ENCODE data around the gene ZC3HAV1.
"Not testable (repeated sequence)": the region's sequence is repeated elsewhere in the genome, so short reads cannot be mapped to it uniquely, and the experiment has no call there.

Gene ZC3HAV1

DNA sequence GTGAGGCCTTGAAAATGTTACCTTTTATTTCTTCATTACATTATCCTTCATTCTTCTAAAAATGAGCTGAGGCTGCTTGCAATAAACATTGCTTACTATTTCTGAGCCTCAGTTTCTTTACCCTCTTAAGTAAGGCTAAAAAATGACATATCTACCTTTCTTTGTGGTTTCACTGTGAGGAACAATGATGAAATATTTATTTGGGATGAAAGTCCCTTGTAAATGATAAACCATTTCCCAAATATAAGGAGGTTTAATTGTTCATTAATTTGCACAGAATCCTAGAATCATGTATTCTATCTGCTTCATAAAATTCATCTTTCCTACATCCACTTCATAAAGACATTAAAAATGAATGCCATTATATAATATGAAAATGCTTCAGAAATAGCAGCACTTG is 27.9 kb downstream of the ZC3HAV1 start:
- no peak for DNase-seq

DNA sequence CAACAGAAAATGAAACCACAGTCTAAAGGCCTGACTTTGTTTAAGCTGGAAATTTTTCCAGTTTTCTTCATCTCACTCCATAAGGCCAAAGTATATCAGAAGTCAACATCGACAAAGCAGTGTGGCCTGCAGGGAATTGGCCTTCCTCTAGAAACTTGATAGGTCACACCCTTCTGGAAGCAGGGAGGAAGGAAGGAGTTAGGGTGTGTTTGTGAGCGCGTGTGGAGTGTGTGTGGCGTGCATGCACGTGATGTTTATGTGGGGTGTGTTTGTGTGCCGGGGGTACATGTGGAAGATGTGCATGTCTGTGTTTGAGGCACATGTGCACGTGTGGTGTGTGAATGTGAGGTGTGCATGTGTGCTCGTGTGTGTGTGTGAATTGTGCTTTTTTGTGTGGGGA is 28.6 kb downstream of the ZC3HAV1 start:
- DNase-seq: no peak

DNA sequence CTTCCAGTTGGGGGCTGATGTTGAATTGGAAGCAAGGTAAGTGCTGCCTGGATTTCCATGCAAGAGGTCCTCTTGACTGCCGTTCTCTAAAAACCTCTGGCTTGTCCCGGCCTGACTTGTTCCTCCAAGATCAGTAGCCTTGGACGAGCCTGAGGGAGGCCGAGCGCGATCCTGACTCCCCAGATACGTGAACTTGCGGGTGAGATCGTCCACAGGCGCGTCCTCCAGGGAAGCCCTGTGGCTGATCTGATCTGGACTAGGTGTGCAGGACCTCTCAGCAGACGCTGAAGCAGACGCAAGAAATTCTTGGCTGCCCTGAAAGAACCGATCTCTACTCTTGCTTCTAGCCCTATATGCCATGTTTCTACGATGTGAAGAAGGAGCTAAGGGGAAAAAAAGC is 29.7 kb downstream of the ZC3HAV1 start:
- no peak for DNase-seq

DNA sequence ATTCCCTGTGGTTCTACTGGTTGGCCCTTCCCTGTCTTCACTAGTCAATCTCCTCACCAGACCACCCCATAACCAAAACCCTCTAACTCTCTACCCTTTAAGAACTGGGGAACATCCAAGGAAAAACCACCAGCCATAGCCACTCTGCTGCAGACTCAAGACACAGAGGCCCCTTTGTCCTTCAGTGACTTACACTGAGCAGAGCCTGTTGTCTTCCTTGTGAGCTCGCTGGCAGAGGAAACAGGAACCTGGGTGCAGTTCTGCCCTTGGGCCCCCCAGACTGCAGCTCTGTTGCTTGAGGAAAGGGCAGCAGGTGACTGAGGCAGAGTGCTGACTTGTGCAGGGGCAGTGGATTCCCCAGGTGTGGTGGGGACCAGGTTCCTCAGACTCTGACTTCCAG is 30.6 kb downstream of the ZC3HAV1 start:
- DNase-seq: no peak

DNA sequence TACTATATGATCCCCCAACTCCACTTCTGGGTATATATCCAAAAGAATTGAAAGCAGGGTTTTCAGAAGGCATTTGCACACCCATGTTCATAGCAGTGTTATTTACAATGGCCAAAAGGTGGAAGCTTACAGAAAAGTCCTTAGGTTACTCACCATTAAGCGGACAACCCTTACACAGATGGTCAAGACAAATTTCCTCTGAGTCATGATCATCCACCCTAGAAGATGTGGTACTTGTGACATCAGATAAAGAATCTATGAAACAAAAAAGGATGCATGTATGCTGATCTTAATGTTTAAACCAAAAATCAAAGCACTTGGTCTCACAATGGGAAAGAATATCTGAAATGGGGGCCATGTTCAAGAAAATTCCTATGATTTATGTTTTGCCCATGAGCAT is 31.1 kb downstream of the ZC3HAV1 start:
- no peak for DNase-seq

DNA sequence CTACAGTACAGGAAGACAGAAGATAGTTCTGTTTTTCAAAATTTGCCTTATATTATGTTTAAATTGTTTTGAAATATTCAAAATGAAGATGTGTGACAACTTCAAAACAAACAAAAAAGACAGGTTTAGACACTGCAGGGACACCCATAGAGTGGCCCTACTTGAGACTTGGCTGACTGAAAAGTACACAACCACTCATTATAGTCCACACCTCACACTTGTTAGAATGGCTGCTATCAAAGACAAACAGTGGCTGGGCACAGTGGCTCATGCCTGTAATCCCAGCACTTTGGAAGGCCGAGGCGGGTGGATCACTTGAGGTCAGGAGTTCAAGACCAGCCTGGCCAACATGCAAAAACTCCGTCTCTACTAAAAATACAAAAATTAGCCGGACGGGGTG is 31.8 kb downstream of the ZC3HAV1 start:
- DNase-seq: not testable (repeated sequence)

DNA sequence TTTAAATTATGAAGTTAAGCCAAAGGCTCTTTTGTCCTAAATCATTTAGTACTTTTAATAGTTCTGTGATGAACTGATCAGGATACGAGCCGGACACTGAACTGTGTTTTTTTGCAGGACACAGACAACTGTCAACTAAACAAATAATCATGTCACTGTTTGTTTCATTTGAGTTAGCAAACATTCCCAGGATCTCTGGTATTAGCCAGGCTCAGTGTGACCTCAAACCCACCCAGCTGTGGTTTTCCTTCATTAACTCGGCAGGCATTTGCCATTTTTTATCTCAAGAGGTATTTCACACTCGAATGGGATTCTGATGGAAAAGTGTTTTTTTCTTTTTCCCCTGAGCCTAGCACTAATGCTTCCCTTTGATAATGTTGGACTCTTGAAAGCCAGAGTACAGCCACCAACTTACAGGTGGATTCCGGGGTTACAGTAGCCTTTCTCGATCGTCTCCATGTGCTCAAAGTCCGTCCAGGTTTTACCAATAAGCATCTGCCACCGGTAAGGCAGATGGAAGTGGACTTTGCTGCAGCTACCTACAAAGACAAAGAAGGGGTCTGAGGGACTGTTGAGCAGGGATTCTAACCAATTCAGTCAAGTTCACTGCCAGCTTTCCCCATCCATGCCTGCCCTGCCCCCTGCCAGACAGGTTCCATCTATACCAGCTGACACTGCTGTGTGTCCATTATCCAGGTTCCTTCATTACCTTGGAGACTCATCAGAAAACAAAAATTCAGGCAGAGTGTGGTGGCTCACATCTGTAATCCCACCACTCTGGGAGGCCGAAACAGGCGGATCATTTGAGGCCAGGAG is 33.4 kb downstream of the ZC3HAV1 start:
- no peak for DNase-seq

DNA sequence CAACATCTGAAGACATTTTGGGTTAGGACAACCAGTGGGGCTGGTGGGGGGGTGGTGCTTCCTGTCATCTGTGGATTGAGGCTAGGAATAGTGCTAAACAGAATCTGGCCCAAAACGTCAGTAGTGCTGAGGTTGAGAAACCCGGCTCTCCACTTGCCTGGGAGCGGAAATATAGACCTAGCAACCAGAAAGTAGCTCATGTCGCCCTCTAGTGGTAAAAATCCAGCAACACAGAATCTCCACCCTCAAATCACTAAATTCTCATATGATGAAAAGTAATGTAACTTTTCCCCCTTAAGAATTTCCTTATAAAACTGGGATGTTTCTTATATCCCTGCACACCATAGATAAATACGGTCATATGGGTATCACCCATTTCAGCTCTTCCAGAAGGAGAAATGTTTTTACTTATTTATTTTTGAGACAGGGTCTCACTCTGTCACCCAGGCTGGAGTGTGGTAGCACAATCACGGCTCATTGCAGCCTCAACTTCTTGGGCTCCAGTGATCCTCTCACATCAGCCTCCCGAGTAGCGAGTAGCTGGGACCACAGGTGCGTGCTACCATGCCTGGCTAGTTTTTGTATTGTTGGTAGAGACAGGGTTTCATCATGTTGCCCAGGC is 34.4 kb downstream of the ZC3HAV1 start:
- peak; percentile 14 for DNase-seq

DNA sequence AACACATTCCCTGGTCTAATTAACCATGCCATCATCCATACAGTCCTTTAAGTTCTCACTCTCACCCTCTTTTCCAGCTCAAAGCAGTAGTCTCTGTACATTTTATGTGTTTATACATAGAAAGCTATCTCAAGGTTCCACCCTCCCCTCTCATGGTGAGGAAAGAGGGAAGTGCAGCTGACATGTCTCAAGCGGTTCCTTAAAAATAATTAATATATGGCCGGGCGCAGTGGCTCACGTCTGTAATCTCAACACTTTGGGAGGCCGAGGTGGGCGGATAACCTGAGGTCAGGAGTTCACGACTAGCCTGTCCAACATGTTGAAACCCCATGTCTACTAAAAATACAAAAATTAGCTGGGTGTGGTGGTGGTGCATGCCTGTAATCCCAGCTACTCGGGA is 36.7 kb downstream of the ZC3HAV1 start:
- DNase-seq: no peak

DNA sequence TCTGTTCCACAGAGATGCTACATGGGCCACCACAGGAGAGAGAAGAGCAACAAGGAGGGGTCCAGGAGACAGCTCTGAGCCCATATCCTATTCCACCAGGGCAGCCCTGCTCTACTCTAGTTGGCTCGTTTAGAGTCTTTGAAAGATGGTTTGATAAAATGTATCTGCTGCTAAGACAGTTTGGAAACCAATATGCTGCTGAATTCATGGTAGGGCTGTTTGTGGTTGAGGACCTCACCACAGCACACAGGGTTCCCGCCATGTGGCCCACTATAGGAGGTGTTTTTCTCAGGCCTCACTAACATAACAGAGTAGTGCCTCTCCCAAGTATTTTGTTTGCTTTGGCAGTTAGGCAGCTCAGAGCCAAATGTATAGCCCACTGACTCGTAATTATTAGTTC is 37.8 kb downstream of the ZC3HAV1 start:
- DNase-seq: no peak

DNA sequence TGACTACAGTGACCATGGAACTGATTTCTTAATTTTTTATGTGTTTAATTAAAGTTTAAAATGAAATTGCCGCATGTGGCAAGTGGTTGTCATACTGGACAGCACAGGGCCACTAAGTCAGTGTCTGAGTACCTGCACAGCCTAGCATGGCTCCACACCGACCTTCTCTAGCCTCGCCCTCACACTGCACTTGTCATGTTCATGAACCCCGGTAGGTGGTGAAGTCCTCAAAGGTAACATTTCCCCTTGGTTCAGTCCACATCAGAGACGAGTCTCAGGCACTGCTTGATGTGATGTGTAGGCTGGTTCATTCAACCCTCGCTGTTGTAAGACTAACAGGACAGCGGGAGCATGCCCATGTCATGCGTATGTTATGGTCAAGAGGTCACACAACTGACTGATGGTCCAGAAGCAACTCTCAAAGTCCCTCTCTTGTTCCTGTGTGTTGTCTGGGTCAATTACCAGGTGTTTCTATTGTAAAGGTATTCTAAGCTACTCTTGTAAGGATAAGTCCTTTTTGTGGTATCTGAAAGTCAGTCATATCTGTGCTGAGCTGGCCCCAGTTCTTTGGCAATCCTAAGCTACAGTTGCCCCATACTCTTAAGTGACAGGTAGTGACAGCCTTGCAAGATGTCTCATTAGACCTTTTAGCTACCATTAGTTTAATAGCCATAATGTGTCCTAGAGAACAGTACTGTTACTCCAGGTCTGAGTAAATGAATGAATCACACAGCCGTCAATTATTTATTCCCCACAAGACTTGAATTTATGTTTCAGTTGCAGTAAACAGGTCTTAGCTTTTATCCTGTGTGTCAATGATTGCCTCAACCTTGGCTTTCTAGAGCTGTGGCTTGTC is 40.7 kb downstream of the ZC3HAV1 start:
- DNase-seq: no peak

DNA sequence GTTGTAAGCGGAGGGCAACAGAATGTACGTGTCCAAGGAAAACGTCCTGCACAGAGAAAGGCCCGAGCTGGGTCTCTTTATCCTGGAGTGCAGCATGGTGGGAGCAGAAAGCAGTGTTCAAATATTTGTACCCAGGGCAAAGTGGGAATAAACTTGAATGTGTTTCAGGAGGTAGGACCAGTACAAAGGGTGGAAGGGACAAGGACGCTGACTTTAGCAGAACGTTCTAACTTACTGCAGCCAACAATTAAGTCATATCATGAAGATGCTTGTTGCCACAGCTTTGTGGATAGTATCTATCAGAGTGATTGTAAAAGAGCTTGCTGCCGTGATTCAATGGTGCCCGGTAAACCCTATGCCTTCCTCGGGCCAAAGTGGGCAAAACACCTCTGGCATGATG is 43.2 kb downstream of the ZC3HAV1 start:
- no peak for DNase-seq

DNA sequence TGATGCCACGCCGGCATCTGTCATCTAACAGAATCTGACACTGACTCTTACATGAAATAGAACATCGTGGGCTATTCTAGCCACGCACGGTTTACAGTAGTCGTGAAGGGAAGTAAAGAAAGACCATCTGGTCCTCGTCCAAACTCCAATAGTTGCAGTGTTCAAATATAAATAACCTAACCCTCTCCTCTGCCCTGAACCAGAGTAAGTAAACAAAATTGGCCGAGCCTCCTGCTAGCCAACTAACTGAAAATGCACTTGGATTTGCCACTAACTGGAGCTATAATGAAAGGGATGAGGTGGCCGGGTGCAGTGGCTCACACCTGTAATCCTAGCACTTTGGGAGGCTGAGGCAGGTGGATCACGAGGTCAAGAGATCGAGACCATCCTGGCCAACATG is 44.2 kb downstream of the ZC3HAV1 start:
- no peak for DNase-seq

DNA sequence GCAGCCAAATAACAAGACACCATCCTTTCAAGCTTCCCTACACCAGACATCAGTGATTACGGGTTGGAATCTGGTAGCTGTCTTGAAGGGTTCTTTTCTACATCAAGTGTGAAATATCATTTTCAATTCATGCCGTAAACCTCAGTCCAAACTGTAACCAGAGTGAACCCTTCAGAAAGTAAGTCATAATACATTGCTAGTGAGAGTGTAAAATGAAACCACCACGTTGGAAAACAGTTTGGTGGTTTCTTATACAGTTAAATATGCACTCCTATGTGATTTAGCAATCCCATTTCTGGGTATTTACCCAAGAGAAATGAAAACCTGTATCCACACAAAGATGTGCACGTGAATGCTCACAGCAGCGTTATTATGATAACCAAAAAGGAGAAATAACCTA is 48.1 kb downstream of the ZC3HAV1 start:
- DNase-seq: no peak

DNA sequence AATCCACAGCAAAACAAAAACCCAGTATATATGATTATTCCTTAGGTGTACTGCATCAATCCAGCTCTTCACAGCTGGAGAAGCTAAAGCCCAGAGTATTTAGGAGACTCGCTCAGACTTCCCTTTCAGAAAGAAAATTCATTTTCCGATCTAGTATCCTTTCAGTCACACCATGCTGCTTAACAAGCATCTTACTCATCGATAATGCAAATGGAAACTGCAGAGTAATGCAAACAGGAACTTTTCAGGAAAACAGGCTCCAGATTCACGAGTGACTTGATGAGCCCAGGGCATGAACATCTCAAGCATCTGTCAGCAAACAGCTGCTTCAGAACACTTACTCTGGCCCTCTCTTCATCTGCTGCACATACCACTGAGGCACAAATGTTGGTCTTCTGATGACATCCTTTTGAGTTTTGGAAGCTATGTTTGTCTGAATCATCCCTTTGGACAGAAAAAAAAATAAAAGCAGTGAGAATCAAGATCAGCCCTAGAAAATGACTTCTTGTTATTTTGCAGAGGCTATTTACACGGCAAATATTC is 48.8 kb downstream of the ZC3HAV1 start:
- no peak for DNase-seq

DNA sequence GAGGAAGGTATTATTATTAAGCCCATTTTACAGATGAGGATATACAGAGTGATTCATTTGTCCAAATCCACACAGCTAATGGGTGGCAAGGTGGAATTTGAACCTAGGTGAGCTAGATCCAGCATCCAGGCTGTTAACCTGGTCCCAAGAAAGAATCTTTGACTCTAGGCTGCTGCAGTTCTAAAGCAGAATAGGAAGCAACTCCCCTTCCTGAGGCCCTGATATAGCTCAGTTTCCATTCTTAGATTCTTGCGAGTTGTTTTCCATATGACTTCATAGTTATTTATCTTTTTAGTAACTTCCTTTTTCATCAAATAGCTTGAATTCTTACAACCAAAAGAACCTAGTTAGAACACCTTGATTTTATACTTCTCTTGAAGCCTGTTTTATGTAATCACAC is 49.6 kb downstream of the ZC3HAV1 start:
- no peak for DNase-seq

DNA sequence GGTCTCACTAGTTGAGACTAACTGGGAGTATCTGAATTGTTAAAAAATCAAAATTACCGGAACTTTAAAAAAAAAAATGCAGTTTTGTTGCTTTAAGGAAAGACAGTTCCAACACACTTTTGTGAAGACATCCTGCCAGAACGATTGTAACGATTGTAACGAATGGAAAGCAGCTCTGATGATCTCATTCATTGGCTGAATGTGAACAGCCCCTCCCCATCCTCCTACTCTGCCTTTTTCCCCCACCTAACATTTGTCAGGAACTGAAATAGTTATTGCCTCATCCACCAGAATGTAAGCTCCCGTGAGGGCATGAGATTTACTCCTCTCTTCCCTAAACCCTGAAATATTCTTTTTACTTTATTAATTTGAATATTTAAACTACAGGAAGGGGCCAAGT is 50.6 kb downstream of the ZC3HAV1 start:
- no peak for DNase-seq

DNA sequence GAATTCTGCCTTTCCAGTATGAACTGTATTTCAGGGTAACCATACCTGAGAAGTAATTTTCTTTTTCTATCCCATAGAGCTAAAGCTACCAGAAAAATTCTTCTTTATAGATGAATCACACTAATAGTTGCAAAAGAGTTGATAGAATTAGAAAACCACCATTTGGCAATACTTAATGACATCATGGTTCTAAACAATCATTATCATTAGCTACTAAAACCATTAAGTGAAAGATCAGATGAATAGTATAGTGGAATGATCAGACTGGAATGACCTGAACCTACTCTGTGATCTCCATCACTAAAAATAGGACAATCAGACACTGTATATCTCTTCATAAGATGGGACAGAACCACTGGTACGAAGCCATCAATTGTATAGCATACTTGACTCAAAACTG is 53.8 kb downstream of the ZC3HAV1 start:
- DNase-seq: no peak

DNA sequence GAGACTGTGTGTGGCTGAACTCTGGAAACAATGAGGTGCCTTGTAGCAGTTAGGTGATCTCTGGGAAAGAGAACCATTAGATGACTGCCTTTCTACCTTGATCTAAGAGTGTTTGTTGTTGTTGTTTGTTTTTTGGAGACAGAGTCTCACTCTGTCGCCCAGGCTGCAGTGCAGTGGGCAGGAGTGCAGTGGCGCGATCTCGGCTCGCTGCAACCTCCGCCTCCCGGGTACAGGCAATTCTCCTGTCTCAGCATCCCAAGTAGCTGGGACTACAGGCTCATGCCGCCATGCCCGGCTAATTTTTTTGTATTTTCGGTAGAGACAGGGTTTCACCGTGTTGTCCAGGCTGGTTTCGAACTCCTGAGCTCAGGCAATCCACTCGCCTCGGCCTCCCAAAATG is 54.9 kb downstream of the ZC3HAV1 start:
- not testable (repeated sequence) for DNase-seq

DNA sequence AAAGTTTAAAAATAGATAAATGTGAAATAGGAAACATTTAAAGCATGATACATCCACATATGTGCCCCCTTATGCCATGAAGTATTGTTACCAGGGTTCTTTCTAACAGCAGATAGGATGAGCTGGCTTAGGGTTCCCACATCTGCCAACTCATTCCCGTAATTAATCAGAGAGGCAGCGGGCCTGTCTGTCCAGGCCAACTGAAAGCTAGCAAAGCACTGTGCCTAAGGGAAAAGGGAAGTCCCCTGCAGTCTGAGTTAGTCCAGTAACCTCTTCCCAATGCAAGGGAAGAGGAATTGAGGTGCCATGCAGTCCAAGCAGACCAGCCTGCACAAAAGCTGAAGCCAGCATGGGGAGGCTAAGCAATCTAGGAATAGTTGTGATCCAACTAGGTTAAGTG is 55.4 kb downstream of the ZC3HAV1 start:
- no peak for DNase-seq

DNA sequence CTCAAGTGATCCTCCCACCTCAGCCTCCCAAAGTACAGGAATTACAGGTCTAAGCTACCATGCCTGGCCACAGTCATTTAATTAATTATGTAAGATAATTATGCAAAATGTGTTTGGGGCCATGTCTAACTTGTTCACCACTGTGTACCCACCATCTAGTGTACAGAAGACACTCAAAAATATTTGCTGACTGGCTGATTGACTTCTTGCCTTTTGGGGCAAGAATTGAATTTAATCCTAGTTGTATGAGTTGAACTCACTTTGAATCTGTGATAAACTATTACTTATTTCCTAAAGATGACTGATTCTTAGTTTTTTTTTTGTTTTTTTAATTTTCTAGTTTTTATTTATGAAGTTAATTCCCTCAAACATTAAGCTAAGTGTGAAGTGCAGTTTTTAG is 57.9 kb downstream of the ZC3HAV1 start:
- no peak for DNase-seq

DNA sequence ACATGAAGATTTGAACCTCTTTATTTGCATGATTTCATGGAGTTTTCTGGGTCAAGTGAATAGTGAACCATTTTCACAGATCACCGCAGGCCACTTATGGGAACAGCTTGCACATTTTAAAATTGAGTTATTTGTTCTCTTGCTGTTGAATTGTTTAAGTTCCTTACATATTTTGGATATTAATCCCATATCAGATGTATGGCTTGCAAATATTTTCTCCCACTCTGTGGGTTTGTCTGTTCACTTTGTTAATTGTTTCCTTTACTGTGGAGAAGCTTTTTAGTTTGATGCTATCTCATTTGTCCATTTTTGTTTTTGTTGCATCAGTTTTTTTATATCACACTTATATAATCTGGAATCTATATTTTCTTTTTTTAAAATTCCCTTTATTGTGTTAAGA is 59.6 kb downstream of the ZC3HAV1 start:
- no peak for DNase-seq

DNA sequence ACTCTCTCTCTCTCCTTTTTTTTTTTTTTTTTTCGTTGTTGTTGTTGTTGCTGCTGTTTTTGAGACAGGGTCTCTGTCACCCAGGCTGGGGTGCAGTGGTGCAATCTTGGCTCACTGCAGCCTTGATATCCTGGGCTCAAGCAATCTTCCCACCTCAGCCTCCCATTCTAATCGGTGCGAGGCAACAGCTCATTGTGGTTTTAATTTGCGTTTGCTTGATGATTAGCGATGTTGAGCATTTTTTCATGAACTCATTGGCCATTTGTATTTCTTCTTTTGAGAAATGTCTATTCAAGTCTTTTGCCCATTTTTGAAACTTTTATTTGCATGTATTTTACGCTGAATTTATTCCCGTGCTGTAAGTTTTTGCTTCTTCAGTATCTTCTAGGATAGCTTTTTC is 60.4 kb downstream of the ZC3HAV1 start:
- no peak for DNase-seq

DNA sequence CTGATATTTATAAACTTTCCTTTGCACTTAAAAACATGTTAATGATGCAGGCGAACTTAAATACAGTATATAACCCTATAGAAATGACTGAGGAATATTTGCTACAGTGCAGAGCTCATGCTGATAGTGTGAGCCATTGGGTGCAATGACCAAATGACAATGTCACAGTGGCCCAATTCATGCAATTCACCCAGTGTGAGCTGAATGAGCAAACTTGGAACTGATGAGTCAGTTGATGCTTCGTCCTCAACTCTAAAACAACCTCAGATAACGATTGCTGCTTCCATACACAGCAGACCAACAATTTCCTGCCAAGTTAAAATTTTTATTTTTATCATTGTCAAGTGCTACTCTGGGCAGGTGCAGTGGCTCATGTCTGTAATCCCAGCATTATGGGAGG is 61.5 kb downstream of the ZC3HAV1 start:
- no peak for DNase-seq
